ENCODE measurements around the gene SSU72.
"Not testable (repeated sequence)": the region's sequence is repeated elsewhere in the genome, so short reads cannot be mapped to it uniquely, and the experiment has no call there.

The SSU72 gene

DNA sequence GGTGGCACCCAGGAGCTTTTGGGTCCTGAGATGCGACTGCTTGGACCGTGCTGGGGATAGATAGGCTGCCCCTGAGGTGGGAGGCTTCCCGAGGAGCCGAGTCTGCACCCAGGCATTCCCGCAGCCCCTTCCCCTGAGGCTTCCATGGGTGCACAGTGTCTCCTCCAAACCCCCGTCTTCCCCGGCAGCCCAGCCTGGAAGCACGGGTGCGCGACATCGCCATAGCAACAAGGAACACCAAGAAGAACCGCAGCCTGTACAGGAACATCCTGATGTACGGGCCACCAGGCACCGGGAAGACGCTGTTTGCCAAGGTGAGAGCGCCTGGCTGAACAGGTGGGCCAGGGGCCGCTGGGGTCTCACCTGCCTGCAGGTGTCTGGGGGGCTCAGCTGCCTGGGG lies 51.0 kb downstream of the SSU72 start:
- not testable (repeated sequence) for DNase-seq

DNA sequence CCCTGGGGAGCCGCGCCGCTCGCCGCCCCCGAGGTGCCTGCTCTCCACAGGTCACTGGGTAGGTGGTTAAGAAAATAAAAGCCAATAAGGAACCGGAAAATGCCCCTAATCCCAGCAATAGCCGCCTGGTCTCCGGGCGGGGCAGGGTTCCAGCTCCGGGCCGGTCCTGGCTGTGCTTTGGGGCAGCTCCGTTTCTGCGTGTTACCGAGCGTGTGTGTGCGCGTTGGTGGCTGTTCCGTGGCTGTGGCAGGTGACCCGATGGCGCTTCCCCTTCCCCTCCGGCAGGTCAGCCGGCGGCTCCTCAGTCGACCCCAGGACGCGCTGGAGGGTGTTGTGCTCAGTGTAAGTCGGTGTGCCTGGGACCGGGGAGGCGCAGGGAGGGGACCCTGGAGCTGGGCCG lies 51.4 kb downstream of the SSU72 start:
- not testable (repeated sequence) for DNase-seq

GRCh38 chr1:1522536-1522935 lies 52.1 kb downstream of the SSU72 start:
- DNase-seq = not testable (repeated sequence)

GRCh38 chr1:1521331-1521730 lies 53.3 kb downstream of the SSU72 start:
- DNase-seq = no peak

DNA sequence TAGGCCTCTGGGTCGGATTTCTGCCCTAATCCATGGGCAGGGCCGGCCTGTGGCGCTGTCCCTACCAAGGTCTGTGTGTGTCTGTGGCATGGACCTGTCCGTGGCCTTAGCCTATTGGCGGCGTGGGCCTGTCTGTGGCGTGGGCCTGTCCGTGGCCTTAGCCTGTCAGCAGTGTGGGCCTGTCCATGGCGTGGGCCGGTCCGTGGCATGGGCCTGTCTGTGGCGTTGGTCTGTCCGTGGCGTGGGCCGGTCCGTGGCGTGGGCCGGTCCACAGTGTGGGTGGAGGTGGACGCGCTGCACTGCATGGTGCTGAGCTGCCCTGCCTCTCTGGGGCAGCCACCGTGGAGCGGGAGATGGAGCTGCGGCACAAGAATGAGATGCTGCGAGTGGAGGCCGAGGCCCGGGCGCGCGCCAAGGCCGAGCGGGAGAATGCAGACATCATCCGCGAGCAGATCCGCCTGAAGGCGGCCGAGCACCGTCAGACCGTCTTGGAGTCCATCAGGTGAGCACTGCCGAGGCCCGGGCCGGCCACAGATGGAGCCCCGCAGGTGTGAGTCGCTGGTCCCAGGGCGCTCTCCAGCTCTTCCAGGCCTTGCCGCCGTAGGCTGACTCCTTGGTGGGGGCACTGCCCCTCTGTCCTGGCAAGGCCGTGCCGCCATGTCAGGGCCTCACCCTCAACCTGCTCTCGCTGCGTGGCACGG lies 54.7 kb downstream of the SSU72 start:
- not testable (repeated sequence) for DNase-seq

DNA sequence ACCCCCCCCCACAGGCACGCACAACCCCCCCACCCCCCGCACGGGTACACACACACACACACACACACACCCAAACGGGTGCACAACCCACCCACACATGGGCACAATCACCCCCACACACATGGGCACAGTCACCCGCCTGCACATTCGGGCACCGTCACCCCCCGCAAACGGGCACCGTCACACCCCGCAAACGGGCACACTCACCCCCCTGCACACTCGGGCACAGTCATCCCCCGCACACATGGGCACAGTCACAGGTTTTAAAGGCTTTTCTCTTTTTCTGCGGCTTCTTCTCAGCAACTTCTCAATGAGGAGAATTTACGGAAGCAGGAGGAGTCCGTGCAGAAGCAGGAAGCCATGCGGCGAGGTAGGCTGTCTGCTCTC lies 56.0 kb downstream of the SSU72 start:
- not testable (repeated sequence) for DNase-seq

- DNase-seq = no peak
Observed at GRCh38 chr1:1517973-1518620, 56.6 kb downstream of the SSU72 start.

DNA sequence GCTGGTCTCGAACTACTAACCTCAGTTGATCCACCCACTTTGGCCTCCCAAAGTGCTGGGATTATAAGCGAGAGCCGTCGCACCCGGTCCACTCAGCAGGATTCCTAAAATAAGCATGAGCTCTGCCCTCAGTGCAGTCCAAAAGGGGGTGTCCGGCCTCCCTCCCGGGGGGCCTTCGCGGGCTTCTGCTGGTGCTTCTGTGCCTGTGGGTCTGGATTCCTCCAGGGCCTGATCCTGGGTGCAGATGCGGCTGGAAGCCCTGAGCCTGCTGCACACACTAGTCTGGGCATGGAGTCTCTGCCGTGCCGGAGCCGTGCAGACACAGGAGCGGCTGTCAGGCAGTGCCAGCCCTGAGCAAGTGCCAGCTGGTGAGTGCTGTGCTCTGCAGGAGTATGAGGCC lies 57.7 kb downstream of the SSU72 start:
- DNase-seq = not testable (repeated sequence)

GRCh38 chr1:1514376-1514775 lies 60.3 kb downstream of the SSU72 start:
- not testable (repeated sequence) for DNase-seq

DNA sequence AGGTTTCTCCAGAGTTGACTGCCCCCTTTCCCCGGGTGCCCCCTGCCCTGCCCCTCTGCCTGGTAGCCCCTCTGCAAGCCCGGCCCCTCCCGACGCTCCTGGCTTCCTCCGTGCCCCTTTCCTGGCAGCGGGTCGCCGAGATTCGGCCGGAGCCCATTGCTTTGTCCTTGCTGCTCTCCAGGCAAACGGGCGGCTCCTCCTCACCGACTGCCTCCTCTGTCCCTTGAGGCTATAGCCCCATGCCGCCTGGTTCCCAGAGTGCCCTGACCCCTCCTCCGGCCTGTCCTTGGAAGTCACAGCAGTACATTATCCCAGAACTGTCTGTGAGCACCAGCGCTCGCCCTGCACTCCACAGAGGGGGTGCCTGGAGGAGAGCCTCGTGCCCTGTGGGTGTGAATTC lies 61.0 kb downstream of the SSU72 start:
- DNase-seq = not testable (repeated sequence)

- DNase-seq = not testable (repeated sequence)
Observed at GRCh38 chr1:1512425-1512824, 62.2 kb downstream of the SSU72 start.

DNA sequence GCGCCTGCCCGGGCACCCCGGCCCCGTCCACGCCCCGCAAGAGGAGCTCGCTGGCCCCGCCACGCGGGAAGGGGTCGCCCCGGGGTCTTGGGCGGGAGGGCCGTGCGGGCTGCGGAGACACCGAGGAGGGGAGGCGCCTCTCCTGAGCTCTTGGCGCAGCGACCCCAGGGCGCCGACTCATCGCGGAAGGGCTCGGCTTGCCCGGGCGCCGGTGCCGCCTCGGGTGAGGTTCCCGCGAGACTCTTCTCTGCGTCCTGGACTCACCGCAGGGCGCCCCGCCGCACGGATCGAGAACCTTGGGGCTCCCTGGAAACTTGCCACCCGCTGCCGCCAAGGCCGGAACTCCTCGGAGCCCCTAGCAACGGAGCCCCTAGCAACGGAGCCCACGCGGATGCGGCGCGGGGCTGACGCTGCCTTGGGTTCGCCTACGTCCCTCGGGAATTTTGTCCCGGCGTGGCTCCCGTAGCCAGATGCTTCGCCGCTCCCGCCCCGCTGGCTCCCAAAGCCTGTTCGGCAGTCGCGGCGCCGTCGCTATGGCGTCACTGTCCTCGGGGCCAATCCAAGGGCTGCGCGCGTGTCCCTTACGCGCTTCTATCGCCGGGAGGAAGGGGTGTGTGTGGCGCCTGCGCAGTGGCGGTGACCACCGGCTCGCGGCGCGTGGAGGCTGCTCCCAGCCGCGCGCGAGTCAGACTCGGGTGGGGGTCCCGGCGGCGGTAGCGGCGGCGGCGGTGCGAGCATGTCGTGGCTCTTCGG lies 63.0 kb downstream of the SSU72 start, which contains the start of gene ATAD3A:
Gene ATAD3A (plus strand): TSS at position 630 of the 753 bp plus-strand sequence. CDS start 107 bp downstream, at position 737.
- peak; percentile 99 for DNase-seq

GRCh38 chr1:1510912-1511532 lies 63.6 kb downstream of the SSU72 start:
- no peak for DNase-seq

GRCh38 chr1:1509465-1509850 lies 65.2 kb downstream of the SSU72 start:
- not testable (repeated sequence) for DNase-seq

- DNase-seq = not testable (repeated sequence)
Observed at GRCh38 chr1:1508775-1509464, 65.7 kb downstream of the SSU72 start.

- no peak for DNase-seq
Observed at GRCh38 chr1:1507305-1507704, 67.4 kb downstream of the SSU72 start.

GRCh38 chr1:1505801-1506200 lies 68.9 kb downstream of the SSU72 start:
- DNase-seq = not testable (repeated sequence)

GRCh38 chr1:1505366-1505798 lies 69.3 kb downstream of the SSU72 start:
- DNase-seq = not testable (repeated sequence)

GRCh38 chr1:1504777-1505365 lies 69.8 kb downstream of the SSU72 start:
- DNase-seq = peak; percentile 67

- DNase-seq = not testable (repeated sequence)
Observed at GRCh38 chr1:1495461-1495975, 79.1 kb downstream of the SSU72 start.

GRCh38 chr1:1494311-1494710 lies 80.4 kb downstream of the SSU72 start:
- not testable (repeated sequence) for DNase-seq
